Loucy (cell line): ENCODE results near the gene DDIT3.

Experiments
- H2AFZ ChIP-seq: fragments of 200-600 bp; sonication (generic); 2 replicates; pipeline ENCODE4 v1.6.0; 2016; ENCODE audit warnings: antibody characterized with exemption, mild to moderate bottlenecking, low read length, moderate library complexity
- H3F3A ChIP-seq: fragments of 200-600 bp; 2 replicates; pipeline ENCODE4 v1.6.0; 2016; ENCODE audit warnings: antibody characterized with exemption, low read depth, mild to moderate bottlenecking
- H3K27me3 ChIP-seq: fragments of 200-600 bp; sonication (generic); 2 replicates; pipeline ENCODE4 v1.6.1; 2014; ENCODE audit warnings: low read length, mild to moderate bottlenecking; ENCODE audit not compliant: insufficient read depth, poor library complexity, severe bottlenecking
- H3K36me3 ChIP-seq: fragments of 200-600 bp; sonication (generic); 2 replicates; pipeline ENCODE4 v1.6.1; 2016; ENCODE audit warnings: low read length; ENCODE audit not compliant: insufficient read depth
- H3K4me1 ChIP-seq: fragments of 200-600 bp; sonication (generic); 2 replicates; pipeline ENCODE4 v1.5.1; 2014; ENCODE audit warnings: low read length, mild to moderate bottlenecking; ENCODE audit not compliant: insufficient read depth, poor library complexity, severe bottlenecking
- H3K4me2 ChIP-seq: fragments of 200-600 bp; sonication (generic); 2 replicates; pipeline ENCODE4 v1.6.0; 2014; ENCODE audit warnings: antibody characterized with exemption, low read length, low read depth, mild to moderate bottlenecking; ENCODE audit not compliant: poor library complexity, severe bottlenecking
- H3K4me3 ChIP-seq: fragments of 200-600 bp; sonication (generic); 2 replicates; pipeline ENCODE4 v1.5.1; 2014; ENCODE audit warnings: low read length, mild to moderate bottlenecking, mixed read lengths; ENCODE audit not compliant: poor library complexity, severe bottlenecking
- H3K79me2 ChIP-seq: fragments of 200-600 bp; sonication (generic); 2 replicates; pipeline ENCODE4 v1.6.1; 2014; ENCODE audit warnings: low read length; ENCODE audit not compliant: insufficient read depth
- H3K9ac ChIP-seq: fragments of 200-600 bp; sonication (generic); 2 replicates; pipeline ENCODE4 v1.6.0; 2014; ENCODE audit warnings: mild to moderate bottlenecking, low read depth, low read length, moderate library complexity; ENCODE audit not compliant: poor library complexity, severe bottlenecking
- H3K9me2 ChIP-seq: fragments of 200-600 bp; sonication (generic); replicated peaks from 2 replicates; pipeline ENCODE4 v1.6.1; 2016; ENCODE audit warnings: low read depth, low read length, mixed read lengths
- H3K9me3 ChIP-seq: fragments of 200-600 bp; sonication (generic); 2 replicates; pipeline ENCODE4 v1.6.1; 2014; ENCODE audit warnings: mild to moderate bottlenecking, antibody characterized with exemption, low read length, low read depth; ENCODE audit not compliant: insufficient read depth
- H4K20me1 ChIP-seq: fragments of 200-600 bp; sonication (generic); 2 replicates; pipeline ENCODE4 v1.6.0; 2014; ENCODE audit warnings: antibody characterized with exemption, low read length, mild to moderate bottlenecking; ENCODE audit not compliant: insufficient read depth, poor library complexity, severe bottlenecking
- CTCF ChIP-seq: fragments of 200-600 bp; sonication (generic); conservative IDR thresholded peaks from 2 replicates; pipeline ENCODE4 v1.5.1; 2014; ENCODE audit warnings: mild to moderate bottlenecking, antibody characterized with exemption, low read length
- EZH2phosphoT487 ChIP-seq: fragments of 200-600 bp; IDR thresholded peaks from 2 replicates; pipeline ENCODE4 v1.6.1; 2018; ENCODE audit warnings: antibody characterized with exemption, mild to moderate bottlenecking, moderate library complexity, borderline replicate concordance

Gene DDIT3

GRCh38 chr12:57517187-57517586, 3.1 kb downstream of the DDIT3 start:
- Histone ChIP-seq H2AFZ (no peak overlapping the region), H4K20me1 (peaks cover 35% of the 10 kb centered on the region), H3K27me3 (no peaks in the 10 kb centered on the region), H3K36me3 (peaks cover 59% of the 10 kb centered on the region), H3K4me2 (no peak overlapping the region), H3K9me3 (no peaks in the 10 kb centered on the region), H3K4me3 (no peak overlapping the region), H3K4me1 (peaks cover 29% of the 10 kb centered on the region), H3K9ac (no peak overlapping the region), H3F3A (peaks cover 12% of the 10 kb centered on the region), H3K9me2 (no peaks in the 10 kb centered on the region), H3K79me2 (peaks cover 31% of the 10 kb centered on the region)
- no peak for TF ChIP-seq EZH2phosphoT487
- no peak for TF ChIP-seq CTCF

GRCh38 chr12:57516617-57517153, 3.6 kb downstream of the DDIT3 start:
- peaks cover 64% of the 10 kb centered on the region for H3K36me3 ChIP-seq
- no peaks in the 10 kb centered on the region for H3K27me3 ChIP-seq
- H3K4me1 ChIP-seq: peaks cover 24% of the 10 kb centered on the region
- TF ChIP-seq CTCF (no peak), EZH2phosphoT487 (no peak)
- no peak overlapping the region for H3K9ac ChIP-seq
- H3K4me2 ChIP-seq: no peak overlapping the region
- H3K4me3 ChIP-seq: no peak overlapping the region
- no peaks in the 10 kb centered on the region for H3K9me3 ChIP-seq
- H2AFZ ChIP-seq: no peak overlapping the region
- H4K20me1 ChIP-seq: peaks cover 35% of the 10 kb centered on the region
- H3K79me2 ChIP-seq: peaks cover 31% of the 10 kb centered on the region
- no peaks in the 10 kb centered on the region for H3K9me2 ChIP-seq
- peaks cover 8% of the 10 kb centered on the region for H3F3A ChIP-seq

- Histone ChIP-seq H3K4me1 (peaks cover 17% of the 10 kb centered on the region), H3K4me3 (no peak overlapping the region), H3K79me2 (peaks cover 31% of the 10 kb centered on the region), H3K9me3 (no peaks in the 10 kb centered on the region), H3K36me3 (peaks cover 70% of the 10 kb centered on the region), H2AFZ (no peak overlapping the region), H3K9ac (no peak overlapping the region), H3K27me3 (no peaks in the 10 kb centered on the region), H3K9me2 (no peaks in the 10 kb centered on the region), H4K20me1 (peaks cover 35% of the 10 kb centered on the region), H3K4me2 (no peak overlapping the region), H3F3A (peaks cover 3% of the 10 kb centered on the region)
- TF ChIP-seq CTCF: no peak
- no peak for TF ChIP-seq EZH2phosphoT487
These were observed 4.3 kb downstream of the DDIT3 start for GRCh38 chr12:57515934-57516541.
